Gastrocnemius medialis (tissue), 4 donors: Measurements from ENCODE around the gene OR1J1. TPM values are rescaled to one million over a fixed set of nuclear protein-coding genes. Genes with fewer than 3 reads are reported as not detected.

Experiments used
- ATAC-seq, 2 donors: fragments of 150-250 bp; one replicate each; pipeline ENCODE4 v1.9.1; 2016
- DNase-seq, 2 donors: peaks; one replicate each; pipeline ENCODE4 v3.0.0-alpha.2; 2019
- H3K27ac ChIP-seq, 4 donors: fragments of 200-600 bp; sonication (generic); 1 replicate in 1 of 4; 2 replicates in 3 of 4; pipeline ENCODE4 v1.5.1; 2016 to 2018; ENCODE audit warnings: mild to moderate bottlenecking in 2 of 4, moderate library complexity in 1 of 4
- H3K27me3 ChIP-seq, 3 donors: fragments of 200-600 bp; sonication (generic) in 2 of 3; 1 replicate in 1 of 3; 2 replicates in 2 of 3; pipeline versions ENCODE4 v1.5.1 to v1.6.0; 2016 to 2019; ENCODE audit warnings: mild to moderate bottlenecking in 1 of 3, moderate library complexity in 1 of 3
- H3K36me3 ChIP-seq, 2 donors: fragments of 200-600 bp; sonication (generic) in 1 of 2; one replicate each; pipeline ENCODE4 v1.5.1; 2017 to 2018
- H3K4me1 ChIP-seq, 2 donors: fragments of 200-600 bp; sonication (generic) in 1 of 2; one replicate each; pipeline ENCODE4 v1.5.1; 2016 to 2017; ENCODE audit warnings: mild to moderate bottlenecking in 2 of 2
- H3K4me3 ChIP-seq, 4 donors: fragments of 200-600 bp; sonication (generic) in 3 of 4; 1 replicate in 1 of 4; 2 replicates in 3 of 4; pipeline ENCODE4 v1.5.1; 2016 to 2019; ENCODE audit warnings: mild to moderate bottlenecking in 2 of 4
- H3K9me3 ChIP-seq, 3 donors: fragments of 200-600 bp; sonication (generic) in 2 of 3; 1 replicate in 1 of 3; 2 replicates in 2 of 3; pipeline ENCODE4 v1.5.1; 2016 to 2019
- CTCF ChIP-seq, 5 experiments: fragments of 450-650 bp in 3 of 5; fragments of 200-600 bp in 2 of 5; sonication (generic) in 2 of 5; IDR thresholded peaks in 4 of 5; conservative IDR thresholded peaks in 1 of 5; 1 replicate in 4 of 5; 2 replicates in 1 of 5; pipeline ENCODE4 v1.5.1; 2016 to 2019; ENCODE audit warnings: antibody characterized with exemption in 5 of 5, mild to moderate bottlenecking in 3 of 5, moderate library complexity in 3 of 5
- POLR2A ChIP-seq, 2 donors: fragments of 450-650 bp; IDR thresholded peaks; one replicate each; pipeline ENCODE4 v1.6.1; 2017; ENCODE audit warnings: antibody characterized with exemption in 2 of 2, mild to moderate bottlenecking in 2 of 2, moderate library complexity in 2 of 2
- in situ Hi-C, 4 donors: fragments of 200-750 bp; cut with MboI; loops; one replicate each; pipeline versions ENCODE4 v1.15.0 to v1.8.0; 2017; ENCODE audit warnings: low sequenced_read_pairs in 4 of 4
- intact Hi-C: fragments of 100-400 bp; cut with DNase I; formaldehyde crosslinking; loops from one replicate; pipeline ENCODE4 v1.15.1; 2023; ENCODE audit warnings: low total_unique reads
- total RNA-seq, 4 donors: library from RNA; depleted of rRNA; stranded (reverse); fragments of >200 nt; gene quantifications; one replicate each; pipeline versions ENCODE4 v1.1.0 to v1.2.3, GENCODE V29; 2016

The OR1J1 gene
- total RNA-seq, 4 donors from 2014 or later = not detected

- in situ Hi-C loops = loop anchor here in 3 of 4 donors (25.0 kb wide), 3 partner anchors 344 to 906 kb away; partner anchors contain the start of gene CRB2 (in 1 of the 3)
Measured at GRCh38 chr9:122456123-122456522, 21.6 kb downstream of the OR1J1 start.

GRCh38 chr9:122453677-122454135 lies 24.0 kb downstream of the OR1J1 start:
- intact Hi-C loops = loop anchor here (10.0 kb wide), 1 partner anchor 329 kb away; no protein-coding TSS in a partner anchor
- H3K4me3 ChIP-seq = no peak overlapping the region
- DNase-seq (no peak), ATAC-seq (no peak)
- no peaks in the 10 kb centered on the region for H3K27me3 ChIP-seq
- no peak overlapping the region for H3K27ac ChIP-seq
- H3K9me3 ChIP-seq = no peaks in the 10 kb centered on the region
- H3K36me3 ChIP-seq = no peaks in the 10 kb centered on the region
- in situ Hi-C loops = loop anchor here in 3 of 4 donors (25.0 kb wide), 3 partner anchors 341 to 909 kb away; partner anchors contain the start of gene CRB2 (in 1 of the 3)
- TF ChIP-seq CTCF (IDR thresholded peaks at IDR 0.05 in 4 of 5, conservative IDR thresholded peaks at IDR 0.05 in 1 of 5) (no peak), POLR2A (IDR thresholded peaks at IDR 0.05) (no peak)
- H3K4me1 ChIP-seq = no peaks in the 10 kb centered on the region

More at GRCh38 chr9:122456123-122456522, 21.6 kb downstream of the OR1J1 start:
- DNase-seq (no peak), ATAC-seq (no peak)
- H3K27me3 ChIP-seq = no peaks in the 10 kb centered on the region
- H3K4me3 ChIP-seq = no peak overlapping the region
- H3K4me1 ChIP-seq = no peaks in the 10 kb centered on the region
- intact Hi-C loops = loop anchor here (10.0 kb wide), 1 partner anchor 331 kb away; no protein-coding TSS in a partner anchor
- no peak for TF ChIP-seq POLR2A (IDR thresholded peaks at IDR 0.05)
- no peak for TF ChIP-seq CTCF (IDR thresholded peaks at IDR 0.05 in 4 of 5, conservative IDR thresholded peaks at IDR 0.05 in 1 of 5)
- no peak overlapping the region for H3K27ac ChIP-seq
- no peaks in the 10 kb centered on the region for H3K36me3 ChIP-seq
- H3K9me3 ChIP-seq = no peaks in the 10 kb centered on the region

GRCh38 chr9:122446819-122447484 lies 30.8 kb downstream of the OR1J1 start:
- Histone ChIP-seq H3K27me3 (no peaks in the 10 kb centered on the region), H3K36me3 (no peaks in the 10 kb centered on the region), H3K4me3 (no peak overlapping the region), H3K9me3 (no peaks in the 10 kb centered on the region), H3K27ac (no peak overlapping the region), H3K4me1 (no peaks in the 10 kb centered on the region)
- ATAC-seq = no peak
- DNase-seq = no peak
- TF ChIP-seq CTCF (IDR thresholded peaks at IDR 0.05 in 4 of 5, conservative IDR thresholded peaks at IDR 0.05 in 1 of 5) (no peak), POLR2A (IDR thresholded peaks at IDR 0.05) (no peak)
- intact Hi-C loops = no loop called here
- in situ Hi-C loops = no loop called here

GRCh38 chr9:122445155-122445749 lies 32.5 kb downstream of the OR1J1 start:
- intact Hi-C loops = no loop called here
- TF ChIP-seq POLR2A (IDR thresholded peaks at IDR 0.05) (no peak), CTCF (IDR thresholded peaks at IDR 0.05 in 4 of 5, conservative IDR thresholded peaks at IDR 0.05 in 1 of 5) (no peak)
- DNase-seq (no peak), ATAC-seq (no peak)
- H3K27me3 ChIP-seq = no peaks in the 10 kb centered on the region
- no peaks in the 10 kb centered on the region for H3K4me1 ChIP-seq
- H3K9me3 ChIP-seq = no peaks in the 10 kb centered on the region
- H3K36me3 ChIP-seq = no peaks in the 10 kb centered on the region
- no peak overlapping the region for H3K27ac ChIP-seq
- in situ Hi-C loops = no loop called here
- H3K4me3 ChIP-seq = no peak overlapping the region
